ENCODE measurements around the gene MYO1C.

GRCh38 chr17:1435326-1435725 lies 57.2 kb downstream of the MYO1C start:
- TF ChIP-seq POLR2A (IDR thresholded peaks at IDR 0.05), result no peak
- TF ChIP-seq CTCF (IDR thresholded peaks at IDR 0.05), result no peak
